ENCODE measurements around the gene ARMC9. TPM values are rescaled to one million over a fixed set of nuclear protein-coding genes. Genes with fewer than 3 reads are reported as not detected.
"Not testable (repeated sequence)": the region's sequence is repeated elsewhere in the genome, so short reads cannot be mapped to it uniquely, and the experiment has no call there.

Gene ARMC9
- total RNA-seq, 4 donors from 2014 or later: 2.8 to 15.9 (median 6.6) TPM

DNA sequence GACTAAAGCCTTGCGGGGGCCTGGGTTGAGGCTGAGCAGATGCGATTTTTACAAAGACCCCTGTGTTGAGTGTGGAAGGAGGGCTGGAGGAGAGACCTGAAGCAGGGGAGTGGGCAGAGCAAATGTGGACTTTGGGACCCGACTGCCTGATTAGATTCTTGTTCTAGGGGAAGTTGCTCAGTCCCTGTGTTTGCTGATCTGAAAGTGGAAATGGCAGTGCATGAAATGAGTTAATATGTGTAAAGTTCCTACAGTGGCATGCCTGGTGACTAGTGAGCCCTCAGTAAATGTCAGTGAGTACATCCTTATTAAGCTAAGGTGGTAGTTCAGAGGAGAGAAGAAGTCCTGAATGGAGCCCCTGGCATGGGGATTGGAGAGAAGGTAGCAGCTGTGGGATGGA is 52.3 kb downstream of the ARMC9 start:
- DNase-seq (ENCODE audit: low spot score): no peak
- TF ChIP-seq, protein P1, sequence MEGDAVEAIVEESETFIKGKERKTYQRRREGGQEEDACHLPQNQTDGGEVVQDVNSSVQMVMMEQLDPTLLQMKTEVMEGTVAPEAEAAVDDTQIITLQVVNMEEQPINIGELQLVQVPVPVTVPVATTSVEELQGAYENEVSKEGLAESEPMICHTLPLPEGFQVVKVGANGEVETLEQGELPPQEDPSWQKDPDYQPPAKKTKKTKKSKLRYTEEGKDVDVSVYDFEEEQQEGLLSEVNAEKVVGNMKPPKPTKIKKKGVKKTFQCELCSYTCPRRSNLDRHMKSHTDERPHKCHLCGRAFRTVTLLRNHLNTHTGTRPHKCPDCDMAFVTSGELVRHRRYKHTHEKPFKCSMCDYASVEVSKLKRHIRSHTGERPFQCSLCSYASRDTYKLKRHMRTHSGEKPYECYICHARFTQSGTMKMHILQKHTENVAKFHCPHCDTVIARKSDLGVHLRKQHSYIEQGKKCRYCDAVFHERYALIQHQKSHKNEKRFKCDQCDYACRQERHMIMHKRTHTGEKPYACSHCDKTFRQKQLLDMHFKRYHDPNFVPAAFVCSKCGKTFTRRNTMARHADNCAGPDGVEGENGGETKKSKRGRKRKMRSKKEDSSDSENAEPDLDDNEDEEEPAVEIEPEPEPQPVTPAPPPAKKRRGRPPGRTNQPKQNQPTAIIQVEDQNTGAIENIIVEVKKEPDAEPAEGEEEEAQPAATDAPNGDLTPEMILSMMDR (IDR thresholded peaks at IDR 0.05): no peak
- no peak for ATAC-seq (ENCODE audit: low FRiP score)

DNA sequence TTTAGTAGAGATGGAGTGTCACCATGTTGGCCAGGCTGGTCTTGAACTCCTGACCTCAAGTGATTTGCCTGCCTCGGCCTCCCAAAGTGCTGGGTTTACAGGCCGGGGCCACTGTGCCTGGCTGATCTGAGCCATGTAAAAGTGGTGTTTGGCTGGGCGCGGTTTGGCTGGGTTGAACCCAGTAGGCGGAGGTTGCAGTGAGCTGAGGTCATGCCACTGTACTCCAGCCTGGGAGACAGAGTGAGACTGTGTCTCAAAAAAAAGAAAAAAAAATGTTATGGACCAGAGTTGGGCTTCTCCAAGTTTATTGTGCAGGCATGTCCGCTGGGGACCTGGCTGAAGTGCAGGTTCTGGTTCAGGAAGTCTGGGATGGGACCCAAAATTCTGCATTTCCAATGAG is 54.9 kb downstream of the ARMC9 start:
- not testable (repeated sequence) for ATAC-seq (ENCODE audit: low FRiP score); DNase-seq (ENCODE audit: low spot score)

DNA sequence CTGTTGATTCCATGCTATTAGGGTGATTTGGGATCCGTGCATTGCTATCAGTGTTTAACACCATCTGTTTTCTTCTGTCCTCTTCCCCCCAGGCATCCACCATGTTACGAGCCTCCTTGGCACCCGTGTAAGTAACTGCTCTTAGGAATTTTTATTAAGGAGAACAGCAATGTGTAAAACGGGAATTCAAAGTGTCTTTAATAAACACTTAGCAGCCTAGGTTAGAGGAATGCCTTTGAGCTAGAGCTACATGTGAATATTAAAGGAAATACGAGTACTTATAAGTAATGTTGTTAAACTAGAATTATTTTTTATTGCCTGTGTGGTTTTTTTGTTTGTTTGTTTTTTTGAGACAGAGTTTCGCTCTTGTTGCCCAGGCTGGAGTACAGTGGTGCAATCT is 58.1 kb downstream of the ARMC9 start:
- TF ChIP-seq, protein P1 (IDR thresholded peaks at IDR 0.05): no peak
- DNase-seq (ENCODE audit: low spot score) (no peak), ATAC-seq (ENCODE audit: low FRiP score) (no peak)

DNA sequence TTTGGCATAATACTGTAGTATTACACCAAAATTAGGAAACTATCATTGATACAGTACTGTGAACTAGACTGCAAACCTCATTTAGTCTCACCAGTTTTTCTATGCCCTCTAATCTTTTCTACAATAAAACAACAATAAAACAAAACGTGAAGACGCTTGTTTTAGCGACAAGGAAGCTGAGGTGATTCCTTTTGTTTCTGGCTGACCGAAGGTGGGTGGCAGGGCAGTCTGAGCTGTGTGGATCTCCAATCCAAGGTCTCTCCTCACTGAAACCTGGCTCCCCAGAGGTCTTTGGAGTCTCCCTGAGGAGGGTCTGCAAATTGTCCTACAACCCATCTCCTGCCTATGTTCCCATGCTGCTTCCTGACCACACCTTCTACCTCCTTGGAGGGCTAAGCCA is 59.3 kb downstream of the ARMC9 start:
- TF ChIP-seq, protein P1 (IDR thresholded peaks at IDR 0.05): no peak
- DNase-seq (ENCODE audit: low spot score) (no peak), ATAC-seq (ENCODE audit: low FRiP score) (no peak)

DNA sequence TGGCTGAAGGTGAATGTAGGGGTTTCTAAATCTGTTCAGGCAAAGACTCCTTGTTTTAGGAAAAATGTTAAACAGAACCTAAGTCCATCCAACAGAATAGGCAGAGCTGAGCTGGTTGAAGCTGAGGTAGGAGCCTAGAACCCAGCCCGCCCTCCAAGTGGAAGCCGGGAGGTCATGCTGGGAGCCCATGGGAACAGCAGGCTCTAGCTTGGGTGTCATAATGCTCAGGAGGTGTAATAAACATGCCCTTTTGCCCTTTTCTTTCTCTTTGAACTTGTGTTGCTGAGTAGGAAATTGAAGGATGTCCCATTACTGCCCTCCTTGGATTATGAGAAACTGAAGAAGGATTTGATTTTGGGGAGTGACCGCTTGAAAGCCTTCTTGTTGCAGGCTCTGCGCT is 60.3 kb downstream of the ARMC9 start:
- ATAC-seq (ENCODE audit: low FRiP score): no peak
- no peak for DNase-seq (ENCODE audit: low spot score)

DNA sequence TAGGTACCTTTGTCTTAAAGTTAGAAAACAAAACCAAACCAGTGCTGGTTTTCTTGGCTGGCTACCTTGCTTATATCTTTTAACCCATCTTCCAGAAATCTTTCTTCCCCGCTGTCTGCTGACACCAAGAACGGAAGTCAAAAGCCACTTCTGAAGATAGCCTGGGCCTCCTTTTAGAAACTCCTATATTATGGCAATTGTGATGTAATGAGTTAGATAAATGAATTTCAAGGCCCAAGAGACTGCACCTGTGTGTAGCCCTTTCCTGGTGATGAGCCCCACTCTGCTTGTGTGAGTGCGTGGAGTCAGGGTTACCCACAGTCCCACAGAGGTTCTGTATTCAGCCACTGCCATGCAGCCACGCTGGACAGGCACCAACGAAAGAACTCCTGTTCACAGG is 60.7 kb downstream of the ARMC9 start:
- no peak for DNase-seq (ENCODE audit: low spot score)
- TF ChIP-seq, protein P1 (IDR thresholded peaks at IDR 0.05): no peak
- no peak for ATAC-seq (ENCODE audit: low FRiP score)

More for the DNA sequence above, 60.3 kb downstream of the ARMC9 start:
- TF ChIP-seq, protein P1 (IDR thresholded peaks at IDR 0.05): no peak

DNA sequence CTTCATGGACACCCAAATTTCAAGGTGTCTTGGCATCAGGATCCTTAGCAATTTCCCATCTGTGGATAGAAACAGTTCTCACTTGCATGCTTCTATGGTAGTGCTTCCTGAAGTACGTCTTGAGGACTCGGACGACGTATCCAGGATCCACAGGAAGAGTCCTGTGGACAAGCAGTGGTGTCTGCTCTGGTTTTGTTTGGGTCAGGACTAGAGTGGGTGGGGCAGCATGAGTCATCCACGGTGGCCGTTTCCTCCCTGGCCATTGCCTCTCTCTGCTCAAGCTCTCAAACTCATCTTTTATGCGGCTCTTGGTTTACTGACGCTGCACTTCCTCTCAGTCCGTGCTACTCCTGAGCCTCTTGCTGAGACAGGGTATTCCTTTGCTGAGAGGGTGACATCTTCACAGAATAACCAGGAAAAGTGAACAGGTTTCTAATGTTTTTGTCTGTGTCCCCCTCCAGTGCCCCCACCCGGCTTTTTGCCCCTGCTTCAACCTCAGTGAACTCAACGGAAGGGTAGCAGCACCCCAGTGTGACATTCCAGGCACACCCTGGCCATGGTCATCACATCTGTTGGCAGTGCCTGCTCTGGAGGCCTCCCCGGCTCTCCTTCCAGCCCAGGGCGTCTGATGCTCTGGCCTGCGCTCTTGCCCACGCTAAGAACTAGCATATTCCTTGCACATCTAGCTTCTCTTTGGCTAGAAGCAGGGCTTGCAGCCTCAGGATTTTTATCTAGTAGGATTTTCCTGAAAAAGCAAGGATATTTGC is 62.2 kb downstream of the ARMC9 start:
- ATAC-seq (ENCODE audit: low FRiP score): no peak
- no peak for DNase-seq (ENCODE audit: low spot score)
- TF ChIP-seq, protein P1 (IDR thresholded peaks at IDR 0.05): no peak

All from omental fat pad (tissue), 4 donors.